Vagina (tissue), 2 donors: ENCODE data around the gene PPP2R5E. TPM values are rescaled to one million over a fixed set of nuclear protein-coding genes. Genes with fewer than 3 reads are reported as not detected.

ENCODE experiments used
- DNase-seq, 2 donors: peaks; one replicate each; pipeline ENCODE4 v3.0.0-alpha.2; 2017; ENCODE audit errors: extremely low spot score in 2 of 2
- H3K27ac ChIP-seq: fragments of 200-600 bp; sonication (generic); one replicate; pipeline ENCODE4 v1.5.1; 2019
- H3K27me3 ChIP-seq: fragments of 200-600 bp; sonication (generic); one replicate; pipeline ENCODE4 v1.5.1; 2019
- H3K36me3 ChIP-seq, 2 donors: fragments of 200-600 bp; sonication (generic); one replicate each; pipeline ENCODE4 v1.5.1; 2017 to 2019
- H3K4me1 ChIP-seq: fragments of 200-600 bp; sonication (generic); one replicate; pipeline ENCODE4 v1.5.1; 2019
- H3K4me3 ChIP-seq, 2 donors: fragments of 200-600 bp; sonication (generic); 1 replicate in 1 of 2; 2 replicates in 1 of 2; pipeline ENCODE4 v1.5.1; 2016 to 2019
- H3K9me3 ChIP-seq: fragments of 200-600 bp; sonication (generic); one replicate; pipeline ENCODE4 v1.5.1; 2019
- POLR2A ChIP-seq, 2 donors: fragments of 450-650 bp; IDR thresholded peaks; one replicate each; pipeline ENCODE4 v1.6.1; 2017; ENCODE audit warnings: antibody characterized with exemption in 2 of 2, mild to moderate bottlenecking in 2 of 2, moderate library complexity in 2 of 2
- POLR2AphosphoS5 ChIP-seq, 2 donors: sonication (generic); formaldehyde crosslinking; IDR thresholded peaks; one replicate each; pipeline ENCODE4 v1.9.0; 2017; ENCODE audit warnings: antibody characterized with exemption in 2 of 2, mild to moderate bottlenecking in 2 of 2, low read depth in 1 of 2; ENCODE audit not compliant: insufficient read depth in 1 of 2
- intact Hi-C: fragments of 100-400 bp; cut with DNase I; formaldehyde crosslinking; loops from one replicate; pipeline ENCODE4 v1.15.1; 2023
- total RNA-seq: library from RNA; depleted of rRNA; stranded (reverse); fragments of >200 nt; gene quantifications from one replicate; pipeline ENCODE4 v1.2.3, GENCODE V29; 2016
- TF ChIP-seq, protein P1 (sequence below), 3 experiments: fragments of 450-650 bp in 2 of 3; fragments of 200-600 bp in 1 of 3; sonication (generic) in 1 of 3; IDR thresholded peaks; one replicate each; pipeline ENCODE4 v1.5.1; 2017 to 2019; ENCODE audit warnings: antibody characterized with exemption in 3 of 3, mild to moderate bottlenecking in 2 of 3, moderate library complexity in 2 of 3

The PPP2R5E gene
- total RNA-seq, 1 donor from 2014 or later, result 22.6 TPM

DNA sequence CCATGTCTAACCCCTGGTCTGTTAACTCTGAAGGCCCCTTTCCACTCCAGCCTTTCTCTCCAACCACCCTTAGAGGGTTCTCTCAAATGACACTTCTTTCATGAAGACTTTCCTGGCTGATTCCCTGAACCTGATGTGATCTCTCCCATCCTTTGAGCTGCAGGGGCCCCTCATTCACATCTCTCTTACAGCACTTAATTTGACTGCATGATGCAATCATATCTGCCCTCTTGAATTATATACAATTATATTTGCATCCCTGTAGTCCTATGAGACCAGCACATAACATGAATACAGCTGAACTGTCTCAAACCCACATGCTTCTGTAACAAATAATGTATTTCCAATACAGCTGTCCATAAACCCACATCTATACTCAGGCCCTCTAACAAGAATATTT lies 56.4 kb downstream of the PPP2R5E start:
- no peak for DNase-seq
- TF ChIP-seq POLR2AphosphoS5 (IDR thresholded peaks at IDR 0.05; ENCODE audit: insufficient read depth in 1 of 2, low read depth in 1 of 2), result no peak
- no peak for TF ChIP-seq POLR2A (IDR thresholded peaks at IDR 0.05)
- TF ChIP-seq, protein P1, sequence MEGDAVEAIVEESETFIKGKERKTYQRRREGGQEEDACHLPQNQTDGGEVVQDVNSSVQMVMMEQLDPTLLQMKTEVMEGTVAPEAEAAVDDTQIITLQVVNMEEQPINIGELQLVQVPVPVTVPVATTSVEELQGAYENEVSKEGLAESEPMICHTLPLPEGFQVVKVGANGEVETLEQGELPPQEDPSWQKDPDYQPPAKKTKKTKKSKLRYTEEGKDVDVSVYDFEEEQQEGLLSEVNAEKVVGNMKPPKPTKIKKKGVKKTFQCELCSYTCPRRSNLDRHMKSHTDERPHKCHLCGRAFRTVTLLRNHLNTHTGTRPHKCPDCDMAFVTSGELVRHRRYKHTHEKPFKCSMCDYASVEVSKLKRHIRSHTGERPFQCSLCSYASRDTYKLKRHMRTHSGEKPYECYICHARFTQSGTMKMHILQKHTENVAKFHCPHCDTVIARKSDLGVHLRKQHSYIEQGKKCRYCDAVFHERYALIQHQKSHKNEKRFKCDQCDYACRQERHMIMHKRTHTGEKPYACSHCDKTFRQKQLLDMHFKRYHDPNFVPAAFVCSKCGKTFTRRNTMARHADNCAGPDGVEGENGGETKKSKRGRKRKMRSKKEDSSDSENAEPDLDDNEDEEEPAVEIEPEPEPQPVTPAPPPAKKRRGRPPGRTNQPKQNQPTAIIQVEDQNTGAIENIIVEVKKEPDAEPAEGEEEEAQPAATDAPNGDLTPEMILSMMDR (IDR thresholded peaks at IDR 0.05), result no peak
- Histone ChIP-seq H3K36me3 (no peaks in the 10 kb centered on the region), H3K4me1 (peaks cover 53% of the 10 kb centered on the region), H3K9me3 (no peaks in the 10 kb centered on the region), H3K27ac (no peak overlapping the region), H3K27me3 (no peaks in the 10 kb centered on the region), H3K4me3 (no peak overlapping the region)
- intact Hi-C loops, result no loop called here

DNA sequence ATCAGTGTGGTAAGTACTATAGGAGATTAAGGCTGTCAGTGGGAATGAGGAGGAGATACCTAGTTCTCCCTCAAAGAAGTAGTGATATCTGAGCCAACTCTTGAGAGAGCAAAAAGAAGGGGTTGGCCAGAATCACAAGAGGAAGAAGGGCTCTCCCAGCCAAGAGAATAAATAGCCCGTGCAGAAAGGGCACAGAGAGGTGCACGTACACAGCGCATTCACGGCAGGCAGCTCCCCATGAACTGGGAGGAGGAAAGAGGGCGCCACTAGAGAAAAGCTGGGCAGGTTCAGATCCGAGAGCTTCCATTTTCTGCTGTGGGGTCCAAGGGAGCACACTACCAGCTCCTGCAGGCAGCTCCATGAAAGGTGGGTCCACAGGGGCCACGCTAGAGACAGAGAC lies 59.9 kb downstream of the PPP2R5E start:
- H3K4me3 ChIP-seq, result no peak overlapping the region
- TF ChIP-seq, protein P1 (IDR thresholded peaks at IDR 0.05), result no peak
- no peak for TF ChIP-seq POLR2A (IDR thresholded peaks at IDR 0.05)
- no peak for TF ChIP-seq POLR2AphosphoS5 (IDR thresholded peaks at IDR 0.05; ENCODE audit: insufficient read depth in 1 of 2, low read depth in 1 of 2)
- H3K9me3 ChIP-seq, result no peaks in the 10 kb centered on the region
- intact Hi-C loops, result no loop called here
- no peak for DNase-seq
- no peaks in the 10 kb centered on the region for H3K36me3 ChIP-seq
- no peaks in the 10 kb centered on the region for H3K27me3 ChIP-seq
- peaks cover 34% of the 10 kb centered on the region for H3K4me1 ChIP-seq
- no peak overlapping the region for H3K27ac ChIP-seq

DNA sequence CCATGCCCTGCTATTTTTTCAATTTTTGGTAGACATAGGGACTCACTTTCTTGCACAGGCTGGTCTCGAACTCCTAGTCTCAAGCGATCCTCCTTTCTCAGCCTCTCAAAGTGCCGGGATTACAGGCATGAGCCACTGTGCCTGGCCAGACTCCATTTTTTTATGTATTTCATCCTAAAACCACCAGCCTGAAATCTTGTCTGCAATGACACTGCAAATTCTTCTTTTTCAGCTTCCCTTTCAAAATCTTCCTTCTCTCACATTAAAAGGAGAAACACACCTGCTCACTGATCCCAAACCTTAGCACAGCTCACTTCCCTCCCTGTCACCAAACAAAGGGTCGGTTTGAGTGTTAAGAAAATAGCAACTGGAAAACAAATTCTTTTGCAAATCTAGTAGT lies 62.6 kb downstream of the PPP2R5E start:
- no peaks in the 10 kb centered on the region for H3K9me3 ChIP-seq
- H3K4me1 ChIP-seq, result peaks cover 53% of the 10 kb centered on the region
- no peak for TF ChIP-seq POLR2A (IDR thresholded peaks at IDR 0.05)
- TF ChIP-seq POLR2AphosphoS5 (IDR thresholded peaks at IDR 0.05; ENCODE audit: insufficient read depth in 1 of 2, low read depth in 1 of 2), result no peak
- TF ChIP-seq, protein P1 (IDR thresholded peaks at IDR 0.05), result no peak
- DNase-seq, result no peak
- no peaks in the 10 kb centered on the region for H3K36me3 ChIP-seq
- H3K27ac ChIP-seq, result no peak overlapping the region
- intact Hi-C loops, result no loop called here
- no peak overlapping the region for H3K4me3 ChIP-seq
- H3K27me3 ChIP-seq, result no peaks in the 10 kb centered on the region

DNA sequence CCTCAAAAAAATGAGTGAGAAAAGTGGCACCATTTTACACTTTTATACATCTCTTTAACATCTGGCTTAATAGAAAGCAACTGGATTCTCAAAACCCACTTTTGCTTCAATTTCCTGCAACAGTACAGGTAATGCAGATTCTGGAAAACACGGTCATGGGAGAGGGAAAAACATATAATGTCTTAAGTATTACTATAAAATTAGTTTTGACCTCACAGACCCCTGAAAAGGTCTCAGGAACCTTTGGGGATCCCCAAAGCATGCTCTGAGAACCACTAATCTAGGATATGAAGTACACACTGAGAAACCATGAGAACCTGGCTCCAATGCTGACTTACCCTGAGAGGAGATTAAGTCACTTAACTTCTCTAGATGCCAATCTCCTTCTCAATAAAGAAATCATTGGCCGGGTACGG lies 64.7 kb downstream of the PPP2R5E start:
- intact Hi-C loops, result no loop called here
- peaks cover 41% of the 10 kb centered on the region for H3K4me1 ChIP-seq
- no peaks in the 10 kb centered on the region for H3K36me3 ChIP-seq
- no peak for DNase-seq
- TF ChIP-seq, protein P1 (IDR thresholded peaks at IDR 0.05), result no peak
- H3K27ac ChIP-seq, result no peak overlapping the region
- H3K27me3 ChIP-seq, result no peaks in the 10 kb centered on the region
- no peaks in the 10 kb centered on the region for H3K9me3 ChIP-seq
- no peak overlapping the region for H3K4me3 ChIP-seq

DNA sequence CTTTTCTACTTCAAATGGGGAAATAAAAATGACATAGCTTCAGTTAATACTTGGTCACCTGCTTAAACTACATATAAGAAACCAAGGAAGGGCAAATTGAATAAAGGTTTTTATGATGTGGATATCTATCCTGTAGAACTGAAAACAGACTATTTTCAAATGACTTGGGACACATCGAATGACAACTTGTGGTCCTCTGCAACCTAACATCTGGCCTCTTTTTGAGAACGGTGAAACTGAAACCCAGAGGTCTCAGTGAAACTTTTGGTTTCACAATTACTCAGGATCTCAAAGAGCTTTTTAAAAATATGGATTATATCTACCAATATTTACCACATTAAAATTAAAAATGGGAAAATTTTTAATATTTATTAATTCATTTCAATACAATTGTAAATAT lies 65.2 kb downstream of the PPP2R5E start:
- DNase-seq, result no peak
- Histone ChIP-seq H3K4me1 (peaks cover 38% of the 10 kb centered on the region), H3K4me3 (no peak overlapping the region), H3K27me3 (no peaks in the 10 kb centered on the region), H3K36me3 (no peaks in the 10 kb centered on the region), H3K27ac (no peak overlapping the region), H3K9me3 (no peaks in the 10 kb centered on the region)
- TF ChIP-seq POLR2AphosphoS5 (IDR thresholded peaks at IDR 0.05; ENCODE audit: insufficient read depth in 1 of 2, low read depth in 1 of 2), result no peak
- TF ChIP-seq, protein P1 (IDR thresholded peaks at IDR 0.05), result no peak
- no peak for TF ChIP-seq POLR2A (IDR thresholded peaks at IDR 0.05)
- intact Hi-C loops, result no loop called here
